ENCODE data around the gene DRP2. TPM values are rescaled to one million over a fixed set of nuclear protein-coding genes. Genes with fewer than 3 reads are reported as not detected.

Gene DRP2
- total RNA-seq, 2 donors from 2014 or later = 0.31 to 0.64 TPM

DNA sequence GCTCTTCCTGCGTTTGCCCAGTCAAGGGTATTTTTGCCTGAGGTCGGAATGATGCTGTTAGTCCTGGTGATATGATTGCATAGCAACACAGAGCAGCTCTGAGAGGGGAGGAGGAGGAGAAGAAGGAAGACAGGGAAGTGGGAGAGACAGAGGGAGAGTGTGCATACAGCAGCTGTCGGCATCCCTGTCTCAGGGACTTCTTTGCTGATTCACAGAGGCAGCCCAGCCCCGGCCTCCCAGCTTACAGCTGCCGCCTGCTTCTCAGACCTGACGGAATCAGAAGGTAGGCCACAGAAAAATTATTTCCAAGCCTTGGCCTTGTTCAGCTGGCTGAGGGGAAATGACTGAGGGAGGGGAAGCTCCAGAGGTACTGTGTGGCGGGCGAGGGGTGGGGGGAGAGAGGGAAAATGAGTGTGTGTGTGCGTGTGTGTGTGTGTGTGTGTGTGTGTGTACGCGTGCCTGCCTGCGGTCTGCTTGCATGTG lies 319 bp downstream of the DRP2 start:
- no peaks in the 10 kb centered on the region for H3K9me3 Mint-ChIP-seq
- no peaks in the 10 kb centered on the region for H3K36me3 Mint-ChIP-seq
- peaks cover 0 to 25% of the 10 kb centered on the region in 2 donors for H3K27me3 Mint-ChIP-seq
- ATAC-seq (no peak), DNase-seq (ENCODE audit: low spot score) (no peak)
- no peak overlapping the region for H3K27ac Mint-ChIP-seq
- H3K4me1 Mint-ChIP-seq (ENCODE audit: low read depth in 2 of 2) = no peaks in the 10 kb centered on the region
- H3K4me3 Mint-ChIP-seq = no peak overlapping the region

DNA sequence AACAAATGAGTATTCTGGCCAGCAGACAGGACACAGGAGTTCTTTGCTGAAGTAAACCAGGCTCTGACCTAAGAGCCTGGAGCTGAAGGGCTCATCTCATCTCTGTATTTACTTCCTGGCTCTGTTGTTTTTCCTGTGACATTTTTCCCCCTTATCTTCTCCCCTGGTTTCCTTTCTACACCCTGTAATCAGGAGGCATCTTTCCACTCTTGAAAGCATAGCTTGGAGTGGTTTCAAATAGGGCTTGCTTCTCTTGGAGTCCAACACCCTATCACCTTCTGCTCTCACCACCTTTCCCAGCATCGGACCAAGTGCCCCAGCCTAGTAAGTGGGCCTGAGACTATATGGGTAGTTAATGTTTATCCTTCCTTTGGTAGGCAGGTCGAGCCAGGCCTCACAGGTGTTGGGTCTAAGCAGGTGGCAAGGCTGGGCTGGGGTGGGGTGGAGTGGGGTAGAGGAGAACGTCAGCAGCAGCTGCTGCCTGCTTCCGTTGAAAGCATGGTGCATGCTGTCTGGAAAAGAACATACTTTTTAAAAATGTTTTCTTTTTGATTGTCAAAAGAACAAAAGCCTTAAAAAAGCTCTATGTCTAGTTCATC lies 1.2 kb downstream of the DRP2 start:
- ATAC-seq = no peak
- Mint-ChIP-seq H3K4me3 (no peak overlapping the region), H3K27ac (no peak overlapping the region), H3K36me3 (no peaks in the 10 kb centered on the region), H3K9me3 (no peaks in the 10 kb centered on the region), H3K27me3 (peaks cover 0 to 22% of the 10 kb centered on the region in 2 donors), H3K4me1 (ENCODE audit: low read depth in 2 of 2) (no peaks in the 10 kb centered on the region)
- DNase-seq (ENCODE audit: low spot score) = no peak

DNA sequence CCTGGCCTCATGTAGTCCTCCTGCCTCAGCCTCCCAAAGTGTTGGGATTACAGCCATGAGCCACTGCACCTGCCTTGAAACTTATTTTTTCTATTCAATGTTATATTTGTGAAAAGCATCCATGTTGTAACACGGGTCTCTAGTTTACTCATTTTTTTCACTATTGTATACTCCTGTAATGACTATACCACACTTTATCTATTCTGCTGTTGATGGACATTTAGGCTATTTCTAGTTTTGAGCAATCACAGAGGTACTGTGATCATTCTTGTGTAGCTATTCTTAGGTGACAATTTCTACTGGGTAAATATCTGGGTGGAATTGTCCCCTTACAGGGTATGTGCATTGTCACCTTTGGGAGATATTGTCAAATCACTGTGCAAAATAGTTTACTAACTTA lies 3.6 kb downstream of the DRP2 start:
- H3K27me3 Mint-ChIP-seq = peaks cover 0 to 22% of the 10 kb centered on the region in 2 donors
- H3K4me3 Mint-ChIP-seq = no peak overlapping the region
- no peaks in the 10 kb centered on the region for H3K4me1 Mint-ChIP-seq (ENCODE audit: low read depth in 2 of 2)
- no peaks in the 10 kb centered on the region for H3K9me3 Mint-ChIP-seq
- H3K27ac Mint-ChIP-seq = no peak overlapping the region
- ATAC-seq = no peak
- no peaks in the 10 kb centered on the region for H3K36me3 Mint-ChIP-seq
- DNase-seq (ENCODE audit: low spot score) = no peak

DNA sequence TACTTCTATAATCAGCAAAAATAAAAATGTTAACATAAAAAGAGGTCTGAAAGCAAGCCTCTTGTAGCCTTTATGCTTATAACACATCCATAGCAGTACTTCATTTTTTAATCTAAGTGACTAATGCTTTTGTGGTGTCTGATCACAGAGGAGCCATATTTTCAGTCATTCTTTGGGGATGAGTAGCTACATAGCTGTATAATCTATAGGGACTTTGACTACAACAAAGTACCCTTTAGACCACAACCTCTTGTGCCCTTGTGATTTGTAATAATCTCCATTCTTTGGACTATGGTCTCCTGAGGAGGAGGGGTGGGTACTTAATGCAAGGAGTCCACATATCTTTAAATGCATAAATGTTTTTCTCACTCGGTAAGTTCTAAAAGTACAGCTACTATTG lies 9.6 kb downstream of the DRP2 start:
- ATAC-seq = no peak
- no peaks in the 10 kb centered on the region for H3K9me3 Mint-ChIP-seq

DNA sequence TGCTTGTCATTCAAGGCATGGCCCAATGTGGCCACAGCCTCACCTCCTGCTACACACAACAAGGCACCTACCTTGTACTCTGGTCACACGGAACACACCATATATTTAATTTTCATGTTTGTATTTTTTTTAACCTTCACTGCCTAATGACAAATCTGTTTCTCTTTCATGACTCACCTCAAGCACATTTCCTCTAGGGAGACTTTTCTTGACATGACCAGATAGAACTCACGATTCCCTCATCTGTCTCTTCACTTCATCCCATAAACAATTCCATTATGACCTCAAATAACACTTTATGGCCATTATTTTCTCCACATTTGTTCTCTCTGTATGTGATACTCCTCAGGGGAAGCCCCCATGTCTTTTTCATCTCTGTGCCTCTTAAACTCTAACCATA lies 11.1 kb downstream of the DRP2 start:
- no peaks in the 10 kb centered on the region for H3K4me1 Mint-ChIP-seq (ENCODE audit: low read depth in 2 of 2)

More for the DNA sequence above, 9.6 kb downstream of the DRP2 start:
- DNase-seq (ENCODE audit: low spot score) = no peak
- no peak overlapping the region for H3K4me3 Mint-ChIP-seq
- no peaks in the 10 kb centered on the region for H3K4me1 Mint-ChIP-seq (ENCODE audit: low read depth in 2 of 2)
- H3K27me3 Mint-ChIP-seq = peaks cover 7 to 17% of the 10 kb centered on the region in 2 donors
- no peaks in the 10 kb centered on the region for H3K36me3 Mint-ChIP-seq
- H3K27ac Mint-ChIP-seq = no peak overlapping the region

DNA sequence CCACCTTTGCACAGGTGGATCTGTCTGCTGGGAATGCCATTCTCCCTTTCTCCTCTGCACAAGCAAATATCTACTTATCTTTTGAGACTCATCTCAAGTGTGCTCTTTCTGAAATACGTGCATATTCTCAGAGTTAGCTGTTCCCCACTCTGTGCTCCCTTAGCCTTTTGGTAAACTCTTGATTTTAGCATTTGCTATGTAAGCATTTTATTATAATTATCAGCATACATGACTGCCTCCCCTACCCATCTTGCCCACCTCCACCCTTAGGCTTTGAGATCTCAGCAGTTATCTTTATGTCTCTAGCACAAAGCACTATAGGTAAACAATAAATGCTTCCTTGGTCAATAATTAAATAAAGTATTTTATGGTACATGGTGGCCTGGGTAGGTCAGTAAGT lies 11.5 kb downstream of the DRP2 start:
- no peaks in the 10 kb centered on the region for H3K36me3 Mint-ChIP-seq
- H3K4me1 Mint-ChIP-seq (ENCODE audit: low read depth in 2 of 2) = no peaks in the 10 kb centered on the region
- H3K27me3 Mint-ChIP-seq = peaks cover 7 to 17% of the 10 kb centered on the region in 2 donors
- DNase-seq (ENCODE audit: low spot score) = no peak
- no peak overlapping the region for H3K4me3 Mint-ChIP-seq
- H3K27ac Mint-ChIP-seq = no peak overlapping the region
- H3K9me3 Mint-ChIP-seq = no peaks in the 10 kb centered on the region
- no peak for ATAC-seq

More for the DNA sequence above, 11.1 kb downstream of the DRP2 start:
- H3K27me3 Mint-ChIP-seq = peaks cover 7 to 17% of the 10 kb centered on the region in 2 donors
- no peak for DNase-seq (ENCODE audit: low spot score)
- H3K27ac Mint-ChIP-seq = no peak overlapping the region
- ATAC-seq = no peak
- H3K9me3 Mint-ChIP-seq = no peaks in the 10 kb centered on the region
- no peak overlapping the region for H3K4me3 Mint-ChIP-seq
- no peaks in the 10 kb centered on the region for H3K36me3 Mint-ChIP-seq

DNA sequence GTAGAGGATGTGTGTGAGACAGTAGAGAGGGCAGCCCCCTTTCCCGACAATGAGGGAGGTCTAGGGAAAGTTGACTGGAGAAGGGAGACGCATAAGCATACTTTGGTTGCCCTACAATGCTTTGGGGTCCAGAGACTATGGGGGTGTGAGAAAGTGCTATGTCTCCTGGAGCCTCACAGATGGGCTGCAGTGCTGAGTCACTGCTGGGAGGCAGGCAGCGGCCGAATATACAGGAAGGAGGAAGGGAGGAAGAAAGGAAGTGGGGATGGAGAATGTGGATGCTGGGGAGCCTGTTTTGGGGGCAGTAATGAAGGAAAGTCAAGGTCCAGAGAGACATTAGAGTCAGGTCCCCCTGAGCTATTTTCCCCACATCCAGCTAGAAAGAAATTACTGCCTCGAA lies 12.7 kb downstream of the DRP2 start:
- DNase-seq (ENCODE audit: low spot score) (no peak), ATAC-seq (no peak)
- H3K4me1 Mint-ChIP-seq (ENCODE audit: low read depth in 2 of 2) = no peaks in the 10 kb centered on the region
- H3K27me3 Mint-ChIP-seq = peaks cover 7 to 14% of the 10 kb centered on the region in 2 donors
- H3K4me3 Mint-ChIP-seq = no peak overlapping the region
- H3K27ac Mint-ChIP-seq = no peak overlapping the region
- no peaks in the 10 kb centered on the region for H3K36me3 Mint-ChIP-seq
- no peaks in the 10 kb centered on the region for H3K9me3 Mint-ChIP-seq

DNA sequence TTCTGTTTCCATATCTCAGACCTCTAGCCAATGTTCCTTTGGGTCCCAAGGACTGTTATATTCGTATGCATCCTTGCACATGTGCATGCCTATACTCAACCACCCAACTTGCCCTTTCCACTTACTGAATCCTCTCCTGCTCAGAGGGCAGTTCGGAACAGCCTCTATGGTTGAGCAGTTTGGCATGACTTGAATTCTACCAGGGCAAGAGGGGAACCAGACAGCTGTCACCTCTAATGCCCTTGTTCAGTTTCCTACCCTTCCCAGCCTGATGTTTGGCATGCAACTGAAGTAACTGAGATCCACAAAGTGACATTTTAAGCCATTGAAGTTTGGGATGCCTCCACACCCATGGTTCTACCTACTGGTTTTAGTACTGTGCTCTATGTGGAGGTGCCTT lies 17.5 kb downstream of the DRP2 start:
- Mint-ChIP-seq H3K27me3 (peaks cover 0 to 6% of the 10 kb centered on the region in 2 donors), H3K27ac (no peak overlapping the region), H3K4me1 (ENCODE audit: low read depth in 2 of 2) (no peaks in the 10 kb centered on the region), H3K9me3 (no peaks in the 10 kb centered on the region), H3K4me3 (no peak overlapping the region), H3K36me3 (no peaks in the 10 kb centered on the region)
- ATAC-seq = no peak
- no peak for DNase-seq (ENCODE audit: low spot score)

DNA sequence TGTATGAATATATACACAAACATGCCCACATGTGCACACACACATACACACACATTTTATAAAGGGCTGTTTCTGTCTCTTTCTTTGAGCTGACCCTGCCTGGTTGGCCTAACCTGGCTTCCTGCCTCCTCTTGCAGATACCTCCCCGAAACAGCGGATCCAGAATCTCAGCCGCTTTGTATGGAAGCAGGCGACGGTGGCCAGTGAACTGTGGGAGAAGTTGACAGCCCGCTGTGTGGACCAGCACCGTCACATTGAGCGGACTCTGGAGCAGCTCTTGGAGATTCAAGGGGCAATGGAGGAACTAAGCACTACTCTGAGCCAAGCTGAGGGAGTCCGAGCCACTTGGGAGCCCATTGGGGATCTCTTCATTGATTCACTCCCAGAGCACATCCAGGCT lies 21.9 kb downstream of the DRP2 start:
- H3K27ac Mint-ChIP-seq = no peak overlapping the region
- H3K4me3 Mint-ChIP-seq = no peak overlapping the region
- no peaks in the 10 kb centered on the region for H3K36me3 Mint-ChIP-seq
- no peaks in the 10 kb centered on the region for H3K9me3 Mint-ChIP-seq
- no peaks in the 10 kb centered on the region for H3K4me1 Mint-ChIP-seq (ENCODE audit: low read depth in 2 of 2)
- H3K27me3 Mint-ChIP-seq = peaks cover 0 to 8% of the 10 kb centered on the region in 2 donors
- DNase-seq (ENCODE audit: low spot score) (peak; percentile 55), ATAC-seq (no peak)

DNA sequence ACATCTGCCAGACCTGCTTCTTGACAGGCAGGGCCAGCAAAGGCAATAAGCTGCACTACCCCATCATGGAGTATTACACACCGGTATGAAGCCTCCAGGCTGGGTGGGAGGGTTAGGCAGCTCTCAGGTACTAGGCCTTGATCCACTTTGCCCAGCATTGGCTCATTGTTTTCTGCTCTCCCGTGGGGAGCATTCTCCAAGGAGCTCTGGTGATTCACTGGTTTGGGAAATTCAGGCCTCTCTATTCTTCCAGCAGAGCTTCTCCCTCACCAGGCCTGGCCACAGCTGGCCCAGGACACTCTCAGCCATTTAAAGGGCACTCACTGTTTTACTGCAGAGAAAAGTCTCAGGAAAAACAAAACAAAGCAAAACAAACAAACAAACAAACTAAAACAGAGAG lies 33.0 kb downstream of the DRP2 start:
- peak; percentile 18 for DNase-seq (ENCODE audit: low spot score)
- H3K27me3 Mint-ChIP-seq = peaks cover 0 to 8% of the 10 kb centered on the region in 2 donors
- peaks cover 0 to 3% of the 10 kb centered on the region in 2 donors for H3K4me1 Mint-ChIP-seq (ENCODE audit: low read depth in 2 of 2)
- H3K4me3 Mint-ChIP-seq = no peak overlapping the region
- no peak overlapping the region for H3K27ac Mint-ChIP-seq
- no peaks in the 10 kb centered on the region for H3K36me3 Mint-ChIP-seq
- ATAC-seq = no peak
- no peaks in the 10 kb centered on the region for H3K9me3 Mint-ChIP-seq

DNA sequence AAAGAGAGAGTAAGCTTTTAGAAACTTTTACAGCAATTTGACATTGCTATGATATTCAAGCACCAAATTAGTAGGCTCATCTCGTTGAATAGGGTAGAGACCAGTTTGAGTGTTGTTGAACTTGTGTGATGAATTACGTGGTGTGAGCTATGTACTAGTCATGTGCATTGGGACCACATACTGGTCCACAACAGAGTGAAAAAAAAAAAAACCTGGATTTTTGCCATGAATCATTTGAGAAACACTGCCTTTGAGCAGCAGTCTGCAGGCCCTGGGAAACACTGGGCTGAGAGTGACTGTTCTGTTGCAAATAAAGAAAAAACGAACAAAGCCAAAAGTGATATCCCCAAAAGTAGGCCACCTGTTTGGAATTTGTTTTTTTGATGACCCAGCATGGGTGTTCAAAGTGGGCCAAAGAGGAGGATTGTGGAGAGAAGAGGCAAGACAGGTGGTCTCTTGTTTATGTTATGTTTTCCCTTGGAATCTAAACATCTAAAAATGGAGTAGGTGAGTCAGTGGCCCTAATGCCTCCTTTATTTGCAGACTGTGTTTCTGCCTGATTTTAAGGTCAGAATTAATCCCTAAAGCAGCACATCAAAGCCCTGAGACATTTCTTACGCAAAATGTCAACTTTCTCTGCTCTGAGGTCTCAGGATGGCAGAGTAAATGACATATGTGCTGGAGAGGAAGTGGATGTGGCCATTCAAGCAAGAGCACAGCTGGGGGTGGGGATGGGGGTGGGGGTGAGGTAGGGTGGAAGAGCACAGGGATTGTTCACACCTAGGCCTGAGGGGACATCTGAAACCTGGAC lies 38.1 kb downstream of the DRP2 start:
- Mint-ChIP-seq H3K36me3 (no peaks in the 10 kb centered on the region), H3K4me1 (ENCODE audit: low read depth in 2 of 2) (peaks cover 0 to 5% of the 10 kb centered on the region in 2 donors), H3K4me3 (no peak overlapping the region), H3K9me3 (no peaks in the 10 kb centered on the region), H3K27ac (no peak overlapping the region), H3K27me3 (no peaks in the 10 kb centered on the region)
- peak in 1 of 2 donors; percentile 52 for ATAC-seq
- DNase-seq (ENCODE audit: low spot score) = no peak

DNA sequence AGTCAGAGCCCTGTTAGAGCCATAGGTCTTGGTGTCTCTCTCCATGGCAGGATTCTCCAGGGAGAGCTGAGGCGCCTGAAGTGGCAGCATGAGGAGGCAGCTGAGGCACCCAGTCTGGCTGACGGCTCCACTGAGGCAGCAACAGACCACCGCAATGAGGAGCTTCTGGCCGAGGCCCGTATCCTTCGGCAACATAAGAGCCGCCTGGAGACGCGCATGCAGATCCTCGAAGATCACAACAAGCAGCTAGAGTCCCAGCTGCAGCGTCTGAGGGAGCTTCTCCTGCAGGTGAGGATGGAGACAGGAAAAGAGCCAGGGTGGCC lies 38.6 kb downstream of the DRP2 start:
- ATAC-seq (no peak), DNase-seq (ENCODE audit: low spot score) (no peak)
- Mint-ChIP-seq H3K4me1 (ENCODE audit: low read depth in 2 of 2) (peaks cover 0 to 5% of the 10 kb centered on the region in 2 donors), H3K27ac (no peak overlapping the region), H3K36me3 (no peaks in the 10 kb centered on the region), H3K27me3 (no peaks in the 10 kb centered on the region), H3K9me3 (no peaks in the 10 kb centered on the region), H3K4me3 (no peak overlapping the region)

DNA sequence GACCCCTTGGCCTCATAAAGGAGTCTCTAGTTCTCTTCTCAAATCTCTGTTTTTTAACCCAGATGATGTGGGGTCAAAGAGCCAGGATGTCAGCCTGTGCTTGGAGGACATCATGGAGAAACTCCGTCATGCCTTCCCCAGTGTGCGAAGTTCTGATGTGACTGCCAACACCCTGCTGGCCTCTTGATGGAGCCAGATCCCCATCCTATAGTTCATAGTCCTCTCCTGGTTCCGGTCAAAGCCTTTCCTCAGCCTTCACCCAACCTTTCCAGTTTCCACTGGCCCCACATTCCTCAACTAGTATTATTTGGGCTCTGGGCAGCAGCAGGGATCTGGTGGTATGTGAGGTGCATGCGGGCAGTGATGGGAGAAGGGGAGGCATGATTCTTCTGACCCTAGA lies 40.8 kb downstream of the DRP2 start:
- Mint-ChIP-seq H3K4me1 (ENCODE audit: low read depth in 2 of 2) (peaks cover 0 to 5% of the 10 kb centered on the region in 2 donors), H3K4me3 (no peak overlapping the region), H3K36me3 (no peaks in the 10 kb centered on the region), H3K27ac (no peak overlapping the region), H3K27me3 (no peaks in the 10 kb centered on the region), H3K9me3 (no peaks in the 10 kb centered on the region)
- ATAC-seq = no peak
- DNase-seq (ENCODE audit: low spot score) = no peak

DNA sequence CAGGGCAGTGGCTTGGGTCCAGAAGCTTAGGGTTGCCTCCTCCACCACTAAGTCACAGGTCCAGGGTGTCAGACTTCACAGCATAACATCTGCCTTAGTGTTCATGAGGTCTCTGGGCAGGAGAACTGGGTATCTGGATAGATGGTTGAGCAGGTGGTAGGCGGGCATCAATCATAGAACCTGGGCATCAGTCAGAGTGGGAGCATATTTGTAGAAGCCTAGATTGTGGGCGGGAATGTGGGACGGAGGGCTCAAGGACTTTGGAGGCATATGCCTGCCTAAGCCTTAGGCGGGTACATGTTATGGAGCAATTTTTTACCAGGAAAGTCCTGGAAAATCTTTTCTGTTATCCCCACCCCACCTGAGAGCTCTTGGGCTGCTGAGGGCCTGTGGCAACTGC lies 43.0 kb downstream of the DRP2 start:
- ATAC-seq (no peak), DNase-seq (ENCODE audit: low spot score) (no peak)
- Mint-ChIP-seq H3K27me3 (no peaks in the 10 kb centered on the region), H3K9me3 (no peaks in the 10 kb centered on the region), H3K4me3 (no peak overlapping the region), H3K36me3 (no peaks in the 10 kb centered on the region), H3K4me1 (ENCODE audit: low read depth in 2 of 2) (peaks cover 0 to 2% of the 10 kb centered on the region in 2 donors), H3K27ac (no peak overlapping the region)
